ENCODE data around the gene RIGI. TPM values are rescaled to one million over a fixed set of nuclear protein-coding genes. Genes with fewer than 3 reads are reported as not detected.

Gene RIGI
- total and polyA plus RNA-seq, 9 of the 15 experiments (the other 6 are each of a cell fraction or from before 2014, with no cell fraction given): 0.27 to 1.1 (median 0.54) TPM

GRCh38 chr9:32550562-32551275, 24.7 kb upstream of the RIGI start (continued):
- TF ChIP-seq, protein P1, sequence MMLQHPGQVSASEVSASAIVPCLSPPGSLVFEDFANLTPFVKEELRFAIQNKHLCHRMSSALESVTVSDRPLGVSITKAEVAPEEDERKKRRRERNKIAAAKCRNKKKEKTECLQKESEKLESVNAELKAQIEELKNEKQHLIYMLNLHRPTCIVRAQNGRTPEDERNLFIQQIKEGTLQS (IDR thresholded peaks at IDR 0.05): no peak
- TF ChIP-seq, protein P1 (CRISPR knock-in tag; conservative IDR thresholded peaks at IDR 0.05): no peak
- TF ChIP-seq ZNF165 (CRISPR knock-in tag; IDR thresholded peaks at IDR 0.05; ENCODE audit: borderline replicate concordance): no peak
- TF ChIP-seq MAZ (CRISPR knock-in tag; conservative IDR thresholded peaks at IDR 0.05 in 1 of 2, IDR thresholded peaks at IDR 0.05 in 1 of 2): peak; percentile 39 to 47; a peak in 1 of 4 replicates
- no peak for TF ChIP-seq PKNOX1 (IDR thresholded peaks at IDR 0.05)
- TF ChIP-seq MEIS2 (IDR thresholded peaks at IDR 0.05; ENCODE audit: partially characterized antibody): peak; percentile 77
- TF ChIP-seq ZNF644 (tag; IDR thresholded peaks at IDR 0.05; ENCODE audit: low read depth): no peak
- TF ChIP-seq SMC3 (conservative IDR thresholded peaks at IDR 0.05; ENCODE audit: insufficient read depth, low read depth, low read length): no peak
- no peak for TF ChIP-seq ZHX1 (conservative IDR thresholded peaks at IDR 0.05; ENCODE audit: low read length)
- TF ChIP-seq RBFOX2 (IDR thresholded peaks at IDR 0.05; ENCODE audit: low read depth, low read length): peak; percentile 65
- TF ChIP-seq CTCFL (IDR thresholded peaks at IDR 0.05; ENCODE audit: borderline replicate concordance, insufficient read depth, low read depth, low read length, poor library complexity, severe bottlenecking): no peak
- no peak for TF ChIP-seq ZNF197 (CRISPR knock-in tag; IDR thresholded peaks at IDR 0.05; ENCODE audit: low read depth)
- TF ChIP-seq PCBP1 (IDR thresholded peaks at IDR 0.05; ENCODE audit: low read depth, low read length, poor library complexity, severe bottlenecking): peak; percentile 53
- TF ChIP-seq PHB2 (IDR thresholded peaks at IDR 0.05; ENCODE audit: low read depth): no peak
- TF ChIP-seq NCOA2 (IDR thresholded peaks at IDR 0.05; ENCODE audit: partially characterized antibody in 2 of 2): no peak
- TF ChIP-seq NR2C2 (CRISPR knock-in tag; IDR thresholded peaks at IDR 0.05): no peak
- TF ChIP-seq NR2C2 (tag; IDR thresholded peaks at IDR 0.05): peak; percentile 59
- TF ChIP-seq HDAC3 (IDR thresholded peaks at IDR 0.05; ENCODE audit: borderline replicate concordance, partially characterized antibody): no peak
- no peak for TF ChIP-seq ZFP1 (CRISPR knock-in tag; IDR thresholded peaks at IDR 0.05)
